AG09319 (cell line): ENCODE results near the gene SRBD1.

Experiments used
- DNase-seq: peaks from one replicate; pipeline ENCODE4 v3.0.0-alpha.2; 2010; ENCODE audit warnings: low read depth; ENCODE audit errors: extremely low read depth
- TF ChIP-seq, protein P1 (sequence below): IDR thresholded peaks from 2 replicates; pipeline ENCODE4 v1.5.1; 2011; ENCODE audit warnings: low read depth, mild to moderate bottlenecking, inconsistent platforms, low read length, moderate library complexity

Gene SRBD1, protein sequence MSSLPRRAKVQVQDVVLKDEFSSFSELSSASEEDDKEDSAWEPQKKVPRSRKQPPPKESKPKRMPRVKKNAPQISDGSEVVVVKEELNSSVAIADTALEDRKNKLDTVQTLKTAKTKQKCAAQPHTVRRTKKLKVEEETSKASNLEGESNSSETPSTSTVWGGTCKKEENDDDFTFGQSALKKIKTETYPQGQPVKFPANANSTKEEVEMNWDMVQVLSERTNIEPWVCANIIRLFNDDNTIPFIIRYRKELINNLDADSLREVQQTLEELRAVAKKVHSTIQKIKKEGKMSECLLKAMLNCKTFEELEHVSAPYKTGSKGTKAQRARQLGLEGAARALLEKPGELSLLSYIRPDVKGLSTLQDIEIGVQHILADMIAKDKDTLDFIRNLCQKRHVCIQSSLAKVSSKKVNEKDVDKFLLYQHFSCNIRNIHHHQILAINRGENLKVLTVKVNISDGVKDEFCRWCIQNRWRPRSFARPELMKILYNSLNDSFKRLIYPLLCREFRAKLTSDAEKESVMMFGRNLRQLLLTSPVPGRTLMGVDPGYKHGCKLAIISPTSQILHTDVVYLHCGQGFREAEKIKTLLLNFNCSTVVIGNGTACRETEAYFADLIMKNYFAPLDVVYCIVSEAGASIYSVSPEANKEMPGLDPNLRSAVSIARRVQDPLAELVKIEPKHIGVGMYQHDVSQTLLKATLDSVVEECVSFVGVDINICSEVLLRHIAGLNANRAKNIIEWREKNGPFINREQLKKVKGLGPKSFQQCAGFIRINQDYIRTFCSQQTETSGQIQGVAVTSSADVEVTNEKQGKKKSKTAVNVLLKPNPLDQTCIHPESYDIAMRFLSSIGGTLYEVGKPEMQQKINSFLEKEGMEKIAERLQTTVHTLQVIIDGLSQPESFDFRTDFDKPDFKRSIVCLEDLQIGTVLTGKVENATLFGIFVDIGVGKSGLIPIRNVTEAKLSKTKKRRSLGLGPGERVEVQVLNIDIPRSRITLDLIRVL

DNA sequence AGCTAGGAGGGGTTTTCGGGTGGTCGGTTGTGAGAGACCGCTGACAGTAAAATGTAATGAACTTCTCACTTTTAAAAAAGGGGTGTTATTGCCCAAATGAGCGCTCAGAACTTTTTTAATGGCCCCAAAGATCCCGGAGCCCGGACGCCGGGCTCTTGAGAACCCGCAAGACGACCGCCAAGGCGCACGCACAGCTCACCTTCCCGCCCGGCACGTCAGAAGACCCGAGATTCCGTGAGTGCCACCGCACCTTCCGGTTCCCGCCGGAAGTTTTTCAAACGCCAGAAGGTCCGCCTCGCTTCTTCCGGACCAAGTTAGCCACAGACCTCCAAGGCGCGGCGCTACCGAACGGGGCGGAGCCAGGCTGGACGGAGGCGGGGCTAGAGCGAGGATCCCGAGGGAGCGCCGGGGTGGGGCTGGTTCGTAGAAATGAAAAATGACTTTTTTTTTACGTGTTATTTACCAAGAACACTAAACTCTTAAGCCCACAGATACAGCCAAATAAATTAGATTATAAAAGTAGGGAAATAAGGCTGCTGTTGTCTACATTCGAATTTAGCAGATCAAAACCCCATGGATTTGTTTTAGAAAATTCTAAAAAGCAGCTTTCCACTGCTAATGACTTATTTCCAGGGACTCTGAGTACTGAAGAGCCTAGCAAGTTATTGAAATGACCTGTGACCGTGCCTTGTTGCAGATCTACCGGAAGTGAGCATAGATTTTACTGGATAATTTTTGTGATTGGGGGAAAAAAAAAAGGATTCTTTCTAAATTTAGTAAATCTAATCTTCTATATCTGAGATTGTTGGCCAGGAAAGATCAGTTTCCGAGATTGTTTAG lies at the start of gene SRBD1:
TSS of gene SRBD1 (minus strand) at position 248 of the 840 bp plus-strand sequence. CDS start 5,826 bp downstream, outside the sequence.
- TF ChIP-seq, protein P1, sequence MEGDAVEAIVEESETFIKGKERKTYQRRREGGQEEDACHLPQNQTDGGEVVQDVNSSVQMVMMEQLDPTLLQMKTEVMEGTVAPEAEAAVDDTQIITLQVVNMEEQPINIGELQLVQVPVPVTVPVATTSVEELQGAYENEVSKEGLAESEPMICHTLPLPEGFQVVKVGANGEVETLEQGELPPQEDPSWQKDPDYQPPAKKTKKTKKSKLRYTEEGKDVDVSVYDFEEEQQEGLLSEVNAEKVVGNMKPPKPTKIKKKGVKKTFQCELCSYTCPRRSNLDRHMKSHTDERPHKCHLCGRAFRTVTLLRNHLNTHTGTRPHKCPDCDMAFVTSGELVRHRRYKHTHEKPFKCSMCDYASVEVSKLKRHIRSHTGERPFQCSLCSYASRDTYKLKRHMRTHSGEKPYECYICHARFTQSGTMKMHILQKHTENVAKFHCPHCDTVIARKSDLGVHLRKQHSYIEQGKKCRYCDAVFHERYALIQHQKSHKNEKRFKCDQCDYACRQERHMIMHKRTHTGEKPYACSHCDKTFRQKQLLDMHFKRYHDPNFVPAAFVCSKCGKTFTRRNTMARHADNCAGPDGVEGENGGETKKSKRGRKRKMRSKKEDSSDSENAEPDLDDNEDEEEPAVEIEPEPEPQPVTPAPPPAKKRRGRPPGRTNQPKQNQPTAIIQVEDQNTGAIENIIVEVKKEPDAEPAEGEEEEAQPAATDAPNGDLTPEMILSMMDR: no peak

DNA sequence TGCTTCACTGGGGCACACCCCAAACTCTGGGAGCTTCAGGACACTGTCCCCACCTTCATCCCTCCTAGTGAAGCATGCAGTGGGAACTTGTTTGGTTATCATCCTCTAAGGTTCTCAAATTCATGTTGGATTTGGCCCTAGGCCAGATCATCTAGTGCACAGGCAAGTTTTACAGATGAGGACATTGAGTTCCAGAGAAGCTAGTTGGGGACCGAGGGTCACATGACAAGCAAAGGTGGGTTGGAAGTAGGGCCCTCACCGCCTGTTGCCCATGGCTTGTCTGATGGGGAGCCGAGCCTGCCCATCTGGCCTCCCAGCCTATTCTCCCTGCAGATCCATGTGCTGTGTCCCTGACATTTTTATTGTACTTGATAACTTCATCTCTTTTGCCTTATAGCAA lies 43.2 kb upstream of the SRBD1 start:
- no peak for DNase-seq
- TF ChIP-seq, protein P1: no peak

More for the DNA sequence above, at the start of gene SRBD1:
- DNase-seq: peak; percentile 67

DNA sequence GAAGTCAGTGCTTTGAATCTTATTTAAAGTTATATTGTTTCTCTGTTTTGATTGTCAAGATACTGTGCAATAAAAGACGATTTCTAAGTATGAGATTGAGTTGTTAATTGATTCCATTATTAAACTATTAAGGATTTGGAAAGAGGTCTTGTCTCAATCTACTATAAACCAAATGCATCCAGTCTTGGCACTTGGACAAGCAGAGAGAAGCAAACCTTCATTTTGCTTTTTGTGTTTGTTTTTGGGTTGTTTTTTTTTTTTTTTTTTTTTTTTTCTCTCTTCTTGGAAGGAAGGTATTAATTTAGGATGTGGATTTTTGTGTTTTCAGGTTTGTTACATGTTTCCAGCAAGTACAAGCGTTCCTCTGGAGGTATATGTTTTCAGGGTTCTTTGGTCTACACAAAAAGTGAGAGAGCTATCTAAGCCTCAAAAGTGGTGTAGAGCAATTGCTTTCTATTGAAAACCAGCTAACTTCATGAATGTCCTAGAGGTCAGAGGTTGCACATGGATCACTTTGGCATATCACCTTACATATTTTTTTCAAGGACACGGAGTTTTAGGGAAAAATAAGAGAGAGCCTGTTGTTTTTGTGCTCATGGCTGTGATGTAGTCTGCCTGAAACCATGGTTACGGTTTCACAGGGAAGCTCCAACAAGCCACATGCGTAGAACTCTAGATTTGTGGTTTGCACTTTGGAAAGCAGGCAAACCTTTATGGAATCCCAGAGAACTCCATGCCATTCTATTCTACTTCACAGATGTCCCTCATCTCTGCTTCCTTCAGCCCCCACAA lies 42.3 kb upstream of the SRBD1 start:
- DNase-seq: no peak
- TF ChIP-seq, protein P1: no peak

DNA sequence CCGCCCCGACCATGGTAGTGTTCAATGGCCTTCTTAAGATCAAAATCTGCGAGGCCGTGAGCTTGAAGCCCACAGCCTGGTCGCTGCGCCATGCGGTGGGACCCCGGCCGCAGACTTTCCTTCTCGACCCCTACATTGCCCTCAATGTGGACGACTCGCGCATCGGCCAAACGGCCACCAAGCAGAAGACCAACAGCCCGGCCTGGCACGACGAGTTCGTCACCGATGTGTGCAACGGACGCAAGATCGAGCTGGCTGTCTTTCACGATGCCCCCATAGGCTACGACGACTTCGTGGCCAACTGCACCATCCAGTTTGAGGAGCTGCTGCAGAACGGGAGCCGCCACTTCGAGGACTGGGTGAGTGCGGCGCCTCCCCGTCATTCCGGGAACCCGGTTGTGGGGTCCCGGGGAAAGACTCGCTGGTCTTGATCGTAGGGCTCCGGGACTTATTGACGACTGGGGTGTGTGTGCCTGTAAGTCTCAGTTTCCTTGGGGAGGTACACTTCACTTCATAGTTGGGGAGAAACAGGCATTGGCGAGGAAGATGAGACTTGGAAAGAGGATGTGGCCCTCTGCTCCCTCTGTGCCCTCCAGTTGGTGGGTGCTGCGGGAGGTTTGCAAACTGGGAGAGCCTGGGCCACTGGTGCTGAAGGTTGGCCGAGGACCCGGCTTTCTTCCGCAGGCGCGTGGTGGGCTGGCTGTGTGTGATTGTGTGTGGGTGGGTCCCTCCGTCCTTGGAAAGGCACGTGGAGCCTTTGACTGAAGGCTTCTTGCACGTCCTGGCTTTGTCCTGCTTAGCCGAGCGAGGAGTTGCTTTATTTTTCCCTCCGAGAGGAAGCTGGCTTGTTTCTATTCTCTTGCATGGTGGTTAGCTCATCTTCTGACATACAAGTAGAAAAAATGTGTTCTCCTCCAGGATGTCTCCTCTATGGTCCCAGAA lies 41.3 kb upstream of the SRBD1 start:
- TF ChIP-seq, protein P1: no peak
- DNase-seq: no peak

- no peak for DNase-seq
- TF ChIP-seq, protein P1: no peak
These were observed 40.5 kb upstream of the SRBD1 start, which contains the start of gene PRKCE for GRCh38 chr2:45651415-45652089. TSS of gene PRKCE (plus strand) at chr2:45651675.
